Gastrocnemius medialis (tissue), 4 donors: ENCODE results near the gene CCDC85C.

Source experiments
- CTCF ChIP-seq, 5 experiments: fragments of 450-650 bp in 3 of 5; fragments of 200-600 bp in 2 of 5; sonication (generic) in 2 of 5; IDR thresholded peaks in 4 of 5; conservative IDR thresholded peaks in 1 of 5; 1 replicate in 4 of 5; 2 replicates in 1 of 5; pipeline ENCODE4 v1.5.1; 2016 to 2019; ENCODE audit warnings: antibody characterized with exemption in 5 of 5, mild to moderate bottlenecking in 3 of 5, moderate library complexity in 3 of 5
- POLR2A ChIP-seq, 2 donors: fragments of 450-650 bp; IDR thresholded peaks; one replicate each; pipeline ENCODE4 v1.6.1; 2017; ENCODE audit warnings: antibody characterized with exemption in 2 of 2, mild to moderate bottlenecking in 2 of 2, moderate library complexity in 2 of 2

DNA sequence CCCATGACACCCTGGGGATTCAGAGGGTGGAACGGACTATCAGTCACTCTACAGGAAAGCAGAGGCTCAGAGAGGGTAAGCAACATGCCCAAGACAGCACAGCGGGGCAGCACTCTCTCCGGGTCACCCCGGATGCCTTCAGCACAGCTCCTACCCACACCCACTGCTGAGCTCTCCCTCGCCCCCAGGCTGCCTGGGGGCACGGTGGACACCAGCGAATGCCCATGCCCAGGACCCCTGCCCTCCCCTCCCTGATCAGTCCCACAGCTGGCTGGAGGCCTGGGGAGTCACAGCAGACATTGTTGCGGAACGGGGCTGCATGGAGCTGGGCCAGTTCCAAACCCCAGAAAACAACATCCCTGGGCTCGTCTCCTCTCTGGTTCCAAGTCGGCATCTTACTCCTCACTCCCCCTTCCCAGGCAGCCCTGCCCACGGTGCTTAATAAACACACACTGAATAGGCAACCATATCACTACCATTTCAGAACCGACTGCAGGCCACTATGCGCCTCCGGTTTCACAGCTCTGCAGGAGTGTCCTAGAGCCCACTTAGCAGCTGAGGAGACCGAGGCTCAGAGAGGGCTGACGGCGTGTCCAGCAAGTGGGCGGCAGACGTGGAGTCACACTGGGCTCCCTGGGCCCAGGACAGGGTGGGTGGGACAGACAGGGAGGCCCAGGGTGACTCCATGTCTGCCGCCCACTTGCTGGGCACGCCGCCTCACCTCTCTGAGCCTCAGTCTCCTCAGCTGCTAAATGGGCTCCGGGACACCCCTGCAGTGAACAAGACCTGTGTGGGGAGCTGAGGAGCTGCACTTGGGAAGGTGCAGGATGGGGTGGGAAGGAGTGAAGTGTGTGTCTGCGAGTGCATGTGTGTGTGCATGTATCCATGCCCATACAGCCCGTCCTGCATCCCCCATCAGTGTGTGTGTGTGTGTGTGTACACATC lies 27.0 kb downstream of the CCDC85C start:
- no peak for TF ChIP-seq CTCF (IDR thresholded peaks at IDR 0.05 in 4 of 5, conservative IDR thresholded peaks at IDR 0.05 in 1 of 5)
- TF ChIP-seq POLR2A (IDR thresholded peaks at IDR 0.05): no peak
